A673 (cell line): ENCODE data around the gene TEX38. TPM values are rescaled to one million over a fixed set of nuclear protein-coding genes. Genes with fewer than 3 reads are reported as not detected.

ENCODE experiments used
- BruUV-seq: library from RNA; stranded (reverse); fragments of 400-500 nt; replicated peaks from 2 replicates; lab custom pipeline; 2021; lab: Mats Ljungman, UMichigan
- CTCF ChIA-PET: fragments of 300-600 bp; sonication (Branson Sonifier 250); formaldehyde crosslinking; loops from one replicate; lab custom pipeline; 2022; ENCODE audit warnings: antibody characterized with exemption; lab: Charles Lee
- POLR2A ChIA-PET: fragments of 300-600 bp; sonication (Branson Sonifier 250); formaldehyde crosslinking; loops from one replicate; lab custom pipeline; 2022; ENCODE audit warnings: antibody characterized with exemption; ENCODE audit not compliant: low non-redundant PET; lab: Charles Lee
- DNase-seq: peaks from one replicate; pipeline ENCODE4 v3.0.0-alpha.2; 2015; ENCODE audit warnings: low spot score
- H3K27ac ChIP-seq: fragments of 200-600 bp; sonication (generic); 2 replicates; pipeline ENCODE4 v1.5.1; 2016; ENCODE audit warnings: mixed run types, low read depth, mild to moderate bottlenecking, mixed read lengths, antibody characterized with exemption, low read length; ENCODE audit not compliant: poor library complexity, severe bottlenecking
- H3K27me3 ChIP-seq: fragments of 200-600 bp; sonication (generic); replicated peaks from 2 replicates; pipeline ENCODE4 v1.6.1; 2017; ENCODE audit warnings: mixed run types, low read depth, mild to moderate bottlenecking, mixed read lengths, antibody characterized with exemption, low read length; ENCODE audit not compliant: insufficient read depth, poor library complexity
- H3K36me3 ChIP-seq: fragments of 200-600 bp; sonication (generic); 2 replicates; pipeline ENCODE4 v1.6.1; 2016; ENCODE audit warnings: mixed run types, mild to moderate bottlenecking, mixed read lengths, antibody characterized with exemption, low read length; ENCODE audit not compliant: insufficient read depth, poor library complexity, severe bottlenecking
- H3K4me1 ChIP-seq: fragments of 200-600 bp; sonication (generic); 2 replicates; pipeline ENCODE4 v1.6.1; 2017; ENCODE audit warnings: mixed run types, mild to moderate bottlenecking, mixed read lengths, antibody characterized with exemption, low read length; ENCODE audit not compliant: insufficient read depth, poor library complexity, severe bottlenecking
- H3K4me3 ChIP-seq: fragments of 200-600 bp; sonication (generic); 2 replicates; pipeline ENCODE4 v1.5.1; 2016; ENCODE audit warnings: low read depth, mixed run types, mild to moderate bottlenecking, mixed read lengths, low read length; ENCODE audit not compliant: poor library complexity, severe bottlenecking
- H3K9me3 ChIP-seq: fragments of 200-600 bp; sonication (generic); 2 replicates; pipeline ENCODE4 v1.6.1; 2016; ENCODE audit warnings: mixed run types, low read depth, mild to moderate bottlenecking, mixed read lengths, antibody characterized with exemption, low read length; ENCODE audit not compliant: poor library complexity, severe bottlenecking
- EZH2 ChIP-seq: fragments of 200-600 bp; sonication (generic); IDR thresholded peaks from 2 replicates; pipeline ENCODE4 v1.6.1; 2017; ENCODE audit warnings: borderline replicate concordance, low read depth, mild to moderate bottlenecking, mixed read lengths, antibody characterized with exemption, low read length; ENCODE audit not compliant: poor library complexity, severe bottlenecking
- intact Hi-C: fragments of 100-400 bp; cut with micrococcal nuclease; formaldehyde crosslinking; loops from one replicate; pipeline ENCODE4 v1.10.0; 2022; ENCODE audit not compliant: unreplicated experiment
- total RNA-seq: library from RNA; stranded (reverse); gene quantifications from 2 replicates; pipeline ENCODE4 v1.2.3, GENCODE V29; 2021
- TF ChIP-seq, protein P1 (sequence below): fragments of 300-800, 200-600 bp; sonication (generic); conservative IDR thresholded peaks from 2 replicates; pipeline ENCODE4 v1.5.1; 2017; ENCODE audit warnings: low read depth, mild to moderate bottlenecking, antibody characterized with exemption, low read length, moderate library complexity, mixed read lengths

Gene TEX38
- total RNA-seq, 1 experiment from 2014 or later, result not detected

DNA sequence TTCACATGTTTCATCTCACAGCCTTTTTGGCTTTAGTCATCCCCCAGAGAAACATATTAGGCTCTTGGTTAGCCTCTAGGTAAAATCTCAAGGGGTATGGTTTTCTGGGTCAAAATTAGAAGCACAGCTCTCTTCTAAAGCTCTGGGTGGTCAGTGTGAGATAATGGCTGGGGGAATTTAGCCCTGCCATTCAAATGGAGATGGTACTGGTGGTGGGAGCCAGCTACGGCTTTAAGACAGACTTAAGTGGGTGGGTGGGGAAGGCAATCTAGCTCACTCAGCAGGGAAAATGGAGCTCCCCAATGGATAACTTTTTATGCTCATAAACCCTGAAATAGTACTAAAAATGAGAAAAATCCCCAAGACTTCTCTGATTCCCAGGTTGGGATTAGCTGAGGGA lies 5.7 kb downstream of the TEX38 start:
- no peak overlapping the region for H3K27ac ChIP-seq
- no peaks in the 10 kb centered on the region for H3K4me1 ChIP-seq
- intact Hi-C loops, result no loop called here
- no peaks in the 10 kb centered on the region for H3K27me3 ChIP-seq
- H3K9me3 ChIP-seq, result no peaks in the 10 kb centered on the region
- ChIA-PET CTCF (no interaction called here), POLR2A (no interaction called here)
- DNase-seq, result no peak
- H3K4me3 ChIP-seq, result no peak overlapping the region
- peaks cover 44% of the 10 kb centered on the region for H3K36me3 ChIP-seq
- BruUV-seq, result no TSS peak
- TF ChIP-seq, protein P1, sequence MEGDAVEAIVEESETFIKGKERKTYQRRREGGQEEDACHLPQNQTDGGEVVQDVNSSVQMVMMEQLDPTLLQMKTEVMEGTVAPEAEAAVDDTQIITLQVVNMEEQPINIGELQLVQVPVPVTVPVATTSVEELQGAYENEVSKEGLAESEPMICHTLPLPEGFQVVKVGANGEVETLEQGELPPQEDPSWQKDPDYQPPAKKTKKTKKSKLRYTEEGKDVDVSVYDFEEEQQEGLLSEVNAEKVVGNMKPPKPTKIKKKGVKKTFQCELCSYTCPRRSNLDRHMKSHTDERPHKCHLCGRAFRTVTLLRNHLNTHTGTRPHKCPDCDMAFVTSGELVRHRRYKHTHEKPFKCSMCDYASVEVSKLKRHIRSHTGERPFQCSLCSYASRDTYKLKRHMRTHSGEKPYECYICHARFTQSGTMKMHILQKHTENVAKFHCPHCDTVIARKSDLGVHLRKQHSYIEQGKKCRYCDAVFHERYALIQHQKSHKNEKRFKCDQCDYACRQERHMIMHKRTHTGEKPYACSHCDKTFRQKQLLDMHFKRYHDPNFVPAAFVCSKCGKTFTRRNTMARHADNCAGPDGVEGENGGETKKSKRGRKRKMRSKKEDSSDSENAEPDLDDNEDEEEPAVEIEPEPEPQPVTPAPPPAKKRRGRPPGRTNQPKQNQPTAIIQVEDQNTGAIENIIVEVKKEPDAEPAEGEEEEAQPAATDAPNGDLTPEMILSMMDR, result no peak
- no peak for TF ChIP-seq EZH2

DNA sequence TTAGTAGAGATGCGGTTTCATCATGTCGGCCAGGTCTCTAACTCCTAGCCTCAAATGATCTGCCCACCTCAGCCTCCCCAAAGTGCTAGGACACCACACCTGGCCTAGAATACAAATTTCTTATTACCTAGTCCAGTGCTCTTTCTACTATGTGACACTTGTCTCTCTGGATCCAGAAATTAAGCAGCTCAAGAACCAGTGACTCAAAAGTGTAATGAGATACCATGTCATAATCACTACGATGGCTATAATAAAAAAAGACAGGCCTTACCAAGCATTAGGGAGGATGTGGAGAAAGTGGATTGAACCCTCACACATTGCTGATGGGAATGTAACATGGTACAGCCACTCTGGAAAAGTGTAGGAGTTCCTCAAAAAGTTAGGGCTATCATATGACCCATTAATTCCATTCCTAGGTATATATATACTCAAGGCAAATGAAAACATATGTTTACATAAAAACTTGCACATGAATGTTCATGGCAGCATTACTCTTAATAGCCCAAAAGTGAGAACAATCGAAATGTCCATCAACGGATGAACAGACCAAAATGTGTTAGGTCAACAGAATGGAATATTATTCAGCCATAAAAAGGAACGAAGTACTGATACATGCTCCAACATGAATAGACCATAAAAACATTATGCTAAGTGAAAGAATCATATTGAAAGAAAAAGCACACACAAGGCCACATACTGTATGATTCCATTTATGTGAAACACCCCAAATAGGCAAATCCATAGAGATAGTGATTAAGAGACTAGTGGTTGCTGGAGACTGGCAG lies 8.3 kb downstream of the TEX38 start:
- CTCF ChIA-PET, result no interaction called here
- BruUV-seq, result no TSS peak
- TF ChIP-seq, protein P1, result no peak
- no peak for TF ChIP-seq EZH2

DNA sequence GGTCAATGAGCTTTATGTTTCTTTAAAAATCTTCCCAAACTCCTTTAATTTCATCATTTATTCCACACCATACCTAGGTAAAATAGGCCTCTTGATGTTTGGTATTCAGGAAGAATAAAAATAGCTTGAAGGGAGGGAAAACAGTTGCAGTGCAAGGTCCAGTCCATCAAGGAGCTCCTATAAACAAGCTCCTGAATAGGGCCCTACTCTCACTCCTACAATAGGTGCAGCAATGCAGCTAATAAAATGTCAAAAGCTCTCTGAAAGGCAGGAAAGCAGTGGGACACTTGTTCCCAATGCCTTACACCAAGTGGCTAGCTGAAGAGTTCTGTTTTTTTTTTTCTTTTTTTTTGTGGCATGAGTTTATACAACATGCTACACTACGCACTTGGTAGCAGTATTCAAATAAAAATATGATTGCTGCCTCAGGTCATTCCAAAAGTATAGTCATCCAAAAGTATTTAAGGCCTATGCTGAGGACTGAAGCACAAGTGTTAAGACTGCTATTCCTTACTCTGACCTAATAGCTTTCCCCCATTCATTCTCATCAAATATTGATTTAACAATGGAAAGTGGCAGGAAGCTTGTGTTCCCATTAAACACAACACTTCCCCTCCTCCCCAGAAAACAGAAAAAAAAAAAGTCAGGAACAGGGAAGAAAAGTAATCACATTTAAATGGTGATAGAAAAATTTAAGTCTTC lies 9.8 kb downstream of the TEX38 start:
- Histone ChIP-seq H3K4me3 (no peak overlapping the region), H3K27me3 (no peaks in the 10 kb centered on the region), H3K36me3 (peaks cover 68% of the 10 kb centered on the region), H3K27ac (no peak overlapping the region), H3K9me3 (no peaks in the 10 kb centered on the region), H3K4me1 (peaks cover 4% of the 10 kb centered on the region)
- POLR2A ChIA-PET, result no interaction called here
- TF ChIP-seq, protein P1, result no peak
- TF ChIP-seq EZH2, result no peak
- intact Hi-C loops, result no loop called here
- no peak for DNase-seq
- CTCF ChIA-PET, result no interaction called here
- no TSS peak for BruUV-seq

More for the DNA sequence above, 8.3 kb downstream of the TEX38 start:
- no peaks in the 10 kb centered on the region for H3K9me3 ChIP-seq
- no peak for DNase-seq
- POLR2A ChIA-PET, result no interaction called here
- H3K27me3 ChIP-seq, result no peaks in the 10 kb centered on the region
- H3K4me1 ChIP-seq, result no peaks in the 10 kb centered on the region
- no peak overlapping the region for H3K27ac ChIP-seq
- no peak overlapping the region for H3K4me3 ChIP-seq
- H3K36me3 ChIP-seq, result peaks cover 53% of the 10 kb centered on the region
- intact Hi-C loops, result no loop called here
